ENCODE results near the gene CLEC14A. TPM values are rescaled to one million over a fixed set of nuclear protein-coding genes. Genes with fewer than 3 reads are reported as not detected.

Gene CLEC14A
- total RNA-seq, 1 experiment from 2014 or later: not detected

DNA sequence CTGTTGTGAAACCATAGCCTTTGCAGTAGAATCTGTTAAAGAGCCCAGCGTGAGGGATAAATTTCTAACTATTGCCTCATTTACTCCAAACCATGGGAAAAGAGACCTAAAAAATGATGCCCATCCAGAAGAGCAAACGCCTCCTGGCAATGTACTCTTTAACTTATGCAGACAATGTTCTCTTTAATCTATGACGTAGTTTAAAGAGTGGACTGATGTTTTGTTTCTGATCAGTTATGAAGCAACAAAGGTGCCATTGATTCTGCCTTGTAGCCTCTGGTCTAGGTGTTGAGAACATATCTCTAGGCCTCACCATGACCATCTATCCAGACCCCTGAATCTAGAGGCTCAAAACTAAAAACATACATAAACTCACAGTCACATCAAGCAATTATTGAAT is 34.8 kb downstream of the CLEC14A start:
- H3K27ac Mint-ChIP-seq (ENCODE audit: unreplicated experiment): no peak overlapping the region
- H3K4me1 Mint-ChIP-seq (ENCODE audit: low read depth, unreplicated experiment): no peaks in the 10 kb centered on the region
- H3K27me3 Mint-ChIP-seq (ENCODE audit: insufficient read depth, unreplicated experiment): no peaks in the 10 kb centered on the region
- no peaks in the 10 kb centered on the region for H3K36me3 ChIP-seq (ENCODE audit: control insufficient read depth, insufficient read depth, low read length)
- no TSS peak for BruUV-seq (replicated peaks)
- H3K36me3 Mint-ChIP-seq (ENCODE audit: insufficient read depth, unreplicated experiment): no peaks in the 10 kb centered on the region
- H3K4me3 Mint-ChIP-seq (ENCODE audit: unreplicated experiment): no peak overlapping the region
- POLR2A ChIA-PET: no interaction called here
- TF ChIP-seq, protein P1, sequence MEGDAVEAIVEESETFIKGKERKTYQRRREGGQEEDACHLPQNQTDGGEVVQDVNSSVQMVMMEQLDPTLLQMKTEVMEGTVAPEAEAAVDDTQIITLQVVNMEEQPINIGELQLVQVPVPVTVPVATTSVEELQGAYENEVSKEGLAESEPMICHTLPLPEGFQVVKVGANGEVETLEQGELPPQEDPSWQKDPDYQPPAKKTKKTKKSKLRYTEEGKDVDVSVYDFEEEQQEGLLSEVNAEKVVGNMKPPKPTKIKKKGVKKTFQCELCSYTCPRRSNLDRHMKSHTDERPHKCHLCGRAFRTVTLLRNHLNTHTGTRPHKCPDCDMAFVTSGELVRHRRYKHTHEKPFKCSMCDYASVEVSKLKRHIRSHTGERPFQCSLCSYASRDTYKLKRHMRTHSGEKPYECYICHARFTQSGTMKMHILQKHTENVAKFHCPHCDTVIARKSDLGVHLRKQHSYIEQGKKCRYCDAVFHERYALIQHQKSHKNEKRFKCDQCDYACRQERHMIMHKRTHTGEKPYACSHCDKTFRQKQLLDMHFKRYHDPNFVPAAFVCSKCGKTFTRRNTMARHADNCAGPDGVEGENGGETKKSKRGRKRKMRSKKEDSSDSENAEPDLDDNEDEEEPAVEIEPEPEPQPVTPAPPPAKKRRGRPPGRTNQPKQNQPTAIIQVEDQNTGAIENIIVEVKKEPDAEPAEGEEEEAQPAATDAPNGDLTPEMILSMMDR (IDR thresholded peaks at IDR 0.05; ENCODE audit: insufficient read depth in 1 of 2, low read depth in 1 of 2, low read length in 1 of 2, severe bottlenecking in 1 of 2, unreplicated experiment in 1 of 2): no peak
- CTCF ChIA-PET: no interaction called here
- no peaks in the 10 kb centered on the region for H3K27me3 ChIP-seq (replicated peaks; ENCODE audit: control insufficient read depth, insufficient read depth, low read length)
- no peak overlapping the region for H3K4me3 ChIP-seq (ENCODE audit: low read depth, low read length)
- no peaks in the 10 kb centered on the region for H3K9me3 Mint-ChIP-seq (ENCODE audit: unreplicated experiment)
- H3K4me1 ChIP-seq: peaks cover 11% of the 10 kb centered on the region
- intact Hi-C loops (cut with micrococcal nuclease; ENCODE audit: unreplicated experiment): no loop called here
- no peaks in the 10 kb centered on the region for H3K9me3 ChIP-seq
- DNase-seq: no peak

DNA sequence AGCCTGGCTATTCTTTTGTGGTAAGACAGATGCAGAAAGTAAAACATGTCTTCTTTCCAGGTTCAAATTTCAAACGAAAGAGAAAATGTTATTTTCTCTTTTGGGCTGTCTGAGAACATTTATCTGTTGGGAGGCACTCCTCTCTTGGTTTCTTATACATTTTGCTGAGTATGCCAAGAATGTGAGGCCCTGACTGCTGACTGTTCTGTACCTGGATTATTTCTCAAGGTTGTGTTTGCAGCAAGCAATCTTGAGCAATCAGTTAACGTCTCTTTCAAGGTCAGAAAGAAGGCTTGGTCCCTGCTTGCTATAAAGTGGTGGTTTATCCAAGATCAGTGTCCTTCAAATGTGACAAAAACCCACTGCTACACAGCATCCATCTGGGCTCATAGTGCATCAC is 38.3 kb downstream of the CLEC14A start:
- H3K9me3 Mint-ChIP-seq (ENCODE audit: unreplicated experiment): no peaks in the 10 kb centered on the region
- no TSS peak for BruUV-seq (replicated peaks)

DNA sequence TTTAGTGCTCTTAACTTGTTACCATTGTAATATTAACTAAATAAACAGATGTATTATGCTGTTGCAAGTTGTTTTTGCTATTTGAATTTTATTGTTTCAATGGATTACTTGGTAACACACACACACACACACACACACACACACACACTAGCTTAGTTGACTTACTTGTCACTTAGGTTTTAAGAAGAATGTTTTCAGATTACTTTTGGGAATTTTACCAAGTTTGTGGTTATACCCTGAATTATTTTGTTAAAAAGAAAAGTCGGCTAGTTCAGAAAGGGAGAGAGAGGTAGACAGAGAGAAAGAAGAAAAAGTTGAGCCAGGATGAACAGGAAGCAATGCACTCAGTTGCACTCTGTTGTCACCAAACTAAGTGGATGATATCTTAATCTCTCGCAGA is 42.9 kb downstream of the CLEC14A start:
- BruUV-seq (replicated peaks): no TSS peak
- Histone ChIP-seq H3K4me1 (peaks cover 33% of the 10 kb centered on the region), H3K36me3 (ENCODE audit: control insufficient read depth, insufficient read depth, low read length) (no peaks in the 10 kb centered on the region; the same call in 1 of the 2 replicates), H3K4me3 (ENCODE audit: low read depth, low read length) (no peak overlapping the region), H3K9me3 (no peaks in the 10 kb centered on the region), H3K27me3 (replicated peaks; ENCODE audit: control insufficient read depth, insufficient read depth, low read length) (no peaks in the 10 kb centered on the region)
- ChIA-PET POLR2A (no interaction called here), CTCF (no interaction called here)
- intact Hi-C loops (cut with micrococcal nuclease; ENCODE audit: unreplicated experiment): no loop called here
- DNase-seq: no peak
- Mint-ChIP-seq H3K27me3 (ENCODE audit: insufficient read depth, unreplicated experiment) (no peaks in the 10 kb centered on the region), H3K27ac (ENCODE audit: unreplicated experiment) (no peak overlapping the region), H3K9me3 (ENCODE audit: unreplicated experiment) (no peaks in the 10 kb centered on the region), H3K36me3 (ENCODE audit: insufficient read depth, unreplicated experiment) (peaks cover 16% of the 10 kb centered on the region), H3K4me1 (ENCODE audit: low read depth, unreplicated experiment) (peaks cover 21% of the 10 kb centered on the region), H3K4me3 (ENCODE audit: unreplicated experiment) (no peak overlapping the region)
- TF ChIP-seq, protein P1 (IDR thresholded peaks at IDR 0.05; ENCODE audit: insufficient read depth in 1 of 2, low read depth in 1 of 2, low read length in 1 of 2, severe bottlenecking in 1 of 2, unreplicated experiment in 1 of 2): no peak

More for the DNA sequence above, 38.3 kb downstream of the CLEC14A start:
- Mint-ChIP-seq H3K4me3 (ENCODE audit: unreplicated experiment) (no peak overlapping the region), H3K4me1 (ENCODE audit: low read depth, unreplicated experiment) (peaks cover 16% of the 10 kb centered on the region), H3K36me3 (ENCODE audit: insufficient read depth, unreplicated experiment) (no peaks in the 10 kb centered on the region), H3K27me3 (ENCODE audit: insufficient read depth, unreplicated experiment) (no peaks in the 10 kb centered on the region), H3K27ac (ENCODE audit: unreplicated experiment) (no peak overlapping the region)
- ChIA-PET POLR2A (no interaction called here), CTCF (no interaction called here)
- no peak overlapping the region for H3K4me3 ChIP-seq (ENCODE audit: low read depth, low read length)
- H3K36me3 ChIP-seq (ENCODE audit: control insufficient read depth, insufficient read depth, low read length): no peaks in the 10 kb centered on the region
- H3K27me3 ChIP-seq (replicated peaks; ENCODE audit: control insufficient read depth, insufficient read depth, low read length): no peaks in the 10 kb centered on the region
- no peaks in the 10 kb centered on the region for H3K9me3 ChIP-seq
- TF ChIP-seq, protein P1 (IDR thresholded peaks at IDR 0.05; ENCODE audit: insufficient read depth in 1 of 2, low read depth in 1 of 2, low read length in 1 of 2, severe bottlenecking in 1 of 2, unreplicated experiment in 1 of 2): no peak
- intact Hi-C loops (cut with micrococcal nuclease; ENCODE audit: unreplicated experiment): no loop called here
- DNase-seq: peak in 1 of 2 experiments; percentile 18
- peaks cover 33% of the 10 kb centered on the region for H3K4me1 ChIP-seq
